OCI-M2 (cell line): Measurements from ENCODE around the gene GRIK3.

Experiments used
- DNase-seq: peaks from one replicate; lab custom pipeline; 2025; ENCODE audit not compliant: unreplicated experiment; lab: John Stamatoyannopoulos, UW

The GRIK3 gene

DNA sequence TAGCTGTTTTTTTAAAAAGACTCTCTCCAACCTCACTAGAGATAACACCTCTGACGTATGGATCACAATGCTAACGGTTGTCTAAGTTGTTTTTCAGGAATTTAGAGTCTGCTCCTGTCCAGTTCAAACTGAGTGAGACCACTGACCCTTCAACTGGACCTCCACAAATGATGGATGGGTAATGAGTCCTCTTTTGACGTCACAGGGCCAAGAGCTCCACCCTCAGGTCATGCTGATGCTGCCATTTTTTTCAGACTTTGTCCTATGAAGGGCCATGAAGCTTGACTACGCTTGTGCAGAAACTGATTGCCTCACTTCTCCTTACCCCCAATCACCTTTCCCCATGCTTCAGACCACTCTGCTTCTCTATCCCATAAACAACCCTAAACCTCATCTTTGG lies 16.6 kb downstream of the GRIK3 start:
- no peak for DNase-seq

GRCh38 chr1:37016121-37016520 lies 18.2 kb downstream of the GRIK3 start:
- no peak for DNase-seq

GRCh38 chr1:37015713-37016112 lies 18.6 kb downstream of the GRIK3 start:
- DNase-seq, result no peak

- no peak for DNase-seq
Observed at GRCh38 chr1:37012226-37012625, 22.1 kb downstream of the GRIK3 start.

GRCh38 chr1:37010011-37010410 lies 24.3 kb downstream of the GRIK3 start:
- no peak for DNase-seq

- no peak for DNase-seq
Observed at GRCh38 chr1:37009521-37009920, 24.8 kb downstream of the GRIK3 start.

DNA sequence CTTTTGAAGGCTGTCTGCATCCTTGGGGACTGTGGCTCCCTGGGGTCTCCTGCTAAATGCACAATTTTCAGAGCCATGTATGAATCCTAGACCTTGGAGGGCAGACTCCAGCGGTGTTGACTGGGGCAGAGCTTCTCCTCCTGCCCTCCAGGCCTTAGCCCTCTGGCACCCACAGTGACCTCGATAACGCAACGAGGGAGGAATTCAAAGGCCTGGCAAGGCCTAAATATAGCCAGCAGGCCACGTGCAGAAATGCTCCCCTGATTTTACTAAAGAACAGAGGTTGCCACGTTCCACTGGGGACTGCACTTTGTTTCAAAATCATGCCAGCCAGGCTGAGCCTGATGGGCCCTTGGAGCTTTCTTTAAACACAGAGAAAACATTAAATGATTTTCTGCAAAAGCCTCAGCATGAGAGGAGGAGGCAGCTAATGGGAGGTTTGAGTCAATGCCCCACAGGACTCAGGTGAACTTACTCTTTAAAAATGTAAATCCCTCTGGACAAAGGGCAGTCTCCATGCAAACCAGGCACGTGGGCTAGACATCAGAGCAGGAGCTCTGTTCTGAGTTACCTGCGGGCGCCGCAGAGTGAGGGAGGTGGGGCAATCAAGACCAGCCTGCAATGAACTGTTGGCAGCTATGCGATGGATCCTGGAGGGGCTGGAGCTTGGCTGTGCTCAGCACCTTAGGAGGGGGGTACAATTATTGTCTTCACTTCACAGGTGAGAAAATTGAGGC lies 28.0 kb downstream of the GRIK3 start:
- no peak for DNase-seq

DNA sequence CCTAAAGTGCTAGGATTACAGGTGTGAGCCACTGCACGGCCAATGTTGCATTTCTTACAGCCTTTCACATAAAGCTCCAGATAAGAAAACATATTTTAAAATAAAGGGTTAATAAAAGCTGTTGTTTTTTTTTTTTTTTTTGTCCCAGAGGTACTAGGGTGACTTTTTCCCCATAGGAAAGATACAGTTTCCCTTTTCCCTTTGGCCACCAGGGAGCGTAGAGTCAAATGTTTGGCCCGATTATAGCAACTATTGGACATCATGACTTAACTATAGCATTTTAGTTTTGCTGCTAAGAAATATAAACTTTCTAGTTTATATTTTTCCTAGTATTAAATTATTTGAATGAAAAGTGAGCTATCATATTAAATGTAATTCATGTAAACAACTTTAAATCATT lies 31.4 kb downstream of the GRIK3 start:
- DNase-seq, result no peak

DNA sequence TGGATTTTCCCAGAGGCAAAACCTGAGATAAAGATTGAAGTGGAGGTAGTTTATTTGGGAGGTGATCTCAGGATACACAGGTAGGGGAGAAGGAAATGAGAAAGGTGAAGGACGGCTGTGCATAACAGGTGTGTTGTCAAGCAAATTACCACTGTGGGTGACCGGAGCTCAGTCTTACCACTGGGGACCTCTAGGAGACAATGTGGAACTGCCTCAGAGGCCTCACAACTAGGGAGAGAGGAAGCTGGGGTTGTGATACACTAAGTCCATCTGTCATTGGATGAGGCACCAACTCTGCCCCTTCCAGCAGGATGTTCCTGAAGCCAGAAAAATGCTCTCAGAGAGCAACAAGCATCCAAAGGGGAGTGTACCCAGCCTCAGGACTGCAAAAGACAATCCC lies 32.6 kb downstream of the GRIK3 start:
- no peak for DNase-seq

DNA sequence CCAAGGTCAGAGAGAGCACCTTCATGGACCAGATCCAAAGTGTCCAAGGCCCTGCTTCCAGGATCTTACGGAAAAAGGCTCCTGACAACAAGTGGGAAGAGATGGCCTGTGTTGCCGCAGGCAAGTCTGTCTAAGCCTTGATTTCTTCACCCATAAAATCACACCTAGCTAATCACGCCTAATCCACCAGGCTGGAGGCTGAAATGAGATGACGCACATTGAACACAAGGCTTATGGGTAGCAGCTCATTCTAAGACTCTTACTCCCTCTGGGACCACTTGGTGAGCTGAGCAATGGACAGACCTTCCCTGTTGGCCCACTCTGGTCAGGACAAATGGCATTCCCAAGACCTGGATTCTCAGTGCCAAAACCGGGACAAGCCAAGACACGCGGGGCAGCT lies 38.2 kb downstream of the GRIK3 start:
- DNase-seq, result no peak

GRCh38 chr1:36994868-36995267 lies 39.4 kb downstream of the GRIK3 start:
- no peak for DNase-seq

DNA sequence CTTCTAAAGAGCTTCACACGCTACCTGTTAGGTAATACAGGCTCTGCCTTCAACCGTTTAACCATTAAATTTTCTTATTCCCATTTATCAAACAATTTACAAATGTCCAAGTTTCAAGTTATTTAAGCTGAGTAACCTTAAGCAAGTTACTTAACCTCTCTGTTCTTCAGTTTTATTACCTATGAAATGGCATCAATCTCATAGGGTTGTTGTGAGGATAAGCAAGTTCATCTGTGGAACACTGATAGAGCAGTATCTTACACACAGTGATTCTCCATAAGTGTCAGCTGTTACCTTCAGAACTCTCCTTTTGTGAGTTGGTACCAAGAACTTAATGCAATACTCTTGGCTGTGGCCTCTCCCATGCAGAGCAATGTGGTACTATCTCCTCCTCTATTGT lies 40.0 kb downstream of the GRIK3 start:
- no peak for DNase-seq

DNA sequence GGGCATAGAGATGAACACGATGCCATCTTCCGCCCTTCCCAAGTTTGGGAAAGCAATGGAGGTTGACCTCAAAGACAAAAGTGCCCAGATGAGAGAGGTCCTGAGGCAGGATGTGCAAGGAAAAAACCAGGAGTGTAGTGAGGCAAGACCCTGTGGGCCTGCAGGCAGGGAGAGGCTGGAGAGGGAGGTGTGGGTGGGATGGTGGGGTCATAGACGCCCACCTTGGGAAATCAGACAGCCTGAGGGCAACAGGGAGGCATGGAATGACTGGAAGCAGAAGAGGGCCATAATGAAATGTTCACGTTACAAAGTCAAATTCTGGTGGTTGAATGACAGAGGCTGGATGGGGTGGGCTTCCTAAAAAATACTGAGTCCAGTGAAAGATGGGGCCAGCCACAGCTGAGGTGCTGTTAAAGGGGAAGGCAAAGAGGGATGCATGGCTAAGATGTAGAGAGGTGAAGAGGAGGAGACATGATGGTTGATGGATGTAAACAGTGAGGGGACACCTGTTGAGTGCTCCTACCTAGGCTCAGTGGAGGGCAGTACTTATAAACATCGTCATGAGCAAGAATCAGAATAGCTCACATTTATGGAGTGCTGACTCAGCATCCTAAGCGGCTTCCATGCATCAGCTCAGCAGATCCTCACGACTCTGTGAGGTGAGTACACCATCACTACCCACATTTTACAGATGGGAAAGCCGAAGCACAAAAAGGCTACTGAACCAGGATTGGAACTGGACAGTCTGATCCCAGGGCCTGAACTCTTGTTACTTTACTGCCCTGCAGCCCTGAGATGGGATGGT lies 42.0 kb downstream of the GRIK3 start:
- no peak for DNase-seq

- DNase-seq, result no peak
Observed at GRCh38 chr1:36991551-36991950, 42.8 kb downstream of the GRIK3 start.

DNA sequence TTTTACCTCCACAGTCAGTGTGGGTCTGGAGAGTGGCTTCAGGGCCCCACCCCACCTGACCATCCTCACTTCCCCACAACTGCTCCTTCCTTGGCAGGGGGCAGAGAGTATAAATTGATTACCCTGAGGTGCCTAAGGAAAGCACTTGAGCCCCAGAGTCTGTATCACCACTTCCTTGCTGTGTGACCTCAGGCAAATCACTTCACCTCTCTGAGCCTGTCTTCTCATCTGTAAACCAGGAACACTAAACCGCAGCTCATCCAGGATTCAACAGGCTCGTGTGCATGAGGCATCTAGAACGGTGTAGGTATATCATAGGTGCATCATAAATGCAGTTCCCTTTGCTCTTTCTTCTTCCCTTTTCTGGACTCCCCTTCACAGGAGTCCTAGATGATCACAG lies 43.4 kb downstream of the GRIK3 start:
- DNase-seq, result no peak

- no peak for DNase-seq
Observed at GRCh38 chr1:36989241-36989640, 45.1 kb downstream of the GRIK3 start.

DNA sequence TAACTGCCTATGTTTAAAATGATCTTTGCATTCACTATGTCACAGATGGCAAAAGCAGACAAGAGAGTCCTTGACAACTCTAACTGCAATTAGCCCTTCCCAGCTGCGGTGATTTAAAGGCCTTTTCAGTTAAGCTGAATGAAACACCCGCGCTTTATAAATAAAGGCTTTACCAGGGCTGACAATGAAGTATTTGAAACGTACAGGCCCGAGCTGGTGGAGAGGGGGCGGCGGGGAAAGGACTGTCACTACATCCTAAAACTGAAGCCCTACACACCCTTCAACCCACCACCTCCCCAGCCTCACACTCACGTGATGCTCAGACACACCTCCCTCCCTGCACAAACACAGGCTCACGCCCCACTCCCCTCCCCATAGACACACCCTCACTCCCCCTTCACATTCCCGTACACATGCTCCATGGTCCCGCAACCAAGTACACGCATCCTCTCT lies 45.5 kb downstream of the GRIK3 start:
- no peak for DNase-seq

DNA sequence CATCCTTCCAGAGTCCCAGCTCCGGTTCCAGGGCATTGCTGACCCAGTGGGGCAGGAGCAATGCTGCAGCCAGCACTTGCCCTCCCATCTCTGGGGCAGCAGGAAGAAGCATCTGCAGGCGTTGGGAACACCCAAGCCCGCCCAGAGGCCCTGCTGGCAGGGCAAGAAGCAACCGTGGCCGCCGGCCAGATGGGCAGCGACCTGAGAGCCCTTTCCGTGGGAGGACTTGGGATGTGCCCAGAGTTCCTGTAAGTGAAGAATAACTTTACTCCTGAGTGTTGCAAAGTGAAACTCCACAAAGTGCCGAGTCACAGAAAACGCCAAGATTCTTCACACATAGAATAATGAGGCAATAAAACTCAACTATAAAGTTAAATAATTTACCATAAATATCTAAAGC lies 46.0 kb downstream of the GRIK3 start:
- no peak for DNase-seq

DNA sequence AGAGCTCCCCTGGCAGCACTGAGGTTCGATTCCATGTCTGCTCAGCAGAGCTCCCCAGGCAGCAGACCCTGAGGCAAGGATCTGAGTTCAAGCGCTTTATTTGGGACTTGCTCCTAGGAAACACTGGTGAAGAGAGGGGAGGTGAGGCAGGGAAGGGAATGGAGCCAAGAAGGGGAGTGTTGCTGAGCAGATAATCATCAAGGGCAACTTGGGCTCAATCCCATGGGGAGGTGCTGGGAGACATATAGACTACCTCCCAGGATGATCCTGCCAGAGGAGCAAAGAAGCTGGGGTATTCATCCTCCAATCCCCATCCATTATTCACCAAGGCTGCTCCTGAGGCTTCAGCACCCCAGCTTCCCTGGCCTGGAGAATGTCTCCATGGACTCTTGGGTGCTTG lies 47.0 kb downstream of the GRIK3 start:
- DNase-seq, result no peak

DNA sequence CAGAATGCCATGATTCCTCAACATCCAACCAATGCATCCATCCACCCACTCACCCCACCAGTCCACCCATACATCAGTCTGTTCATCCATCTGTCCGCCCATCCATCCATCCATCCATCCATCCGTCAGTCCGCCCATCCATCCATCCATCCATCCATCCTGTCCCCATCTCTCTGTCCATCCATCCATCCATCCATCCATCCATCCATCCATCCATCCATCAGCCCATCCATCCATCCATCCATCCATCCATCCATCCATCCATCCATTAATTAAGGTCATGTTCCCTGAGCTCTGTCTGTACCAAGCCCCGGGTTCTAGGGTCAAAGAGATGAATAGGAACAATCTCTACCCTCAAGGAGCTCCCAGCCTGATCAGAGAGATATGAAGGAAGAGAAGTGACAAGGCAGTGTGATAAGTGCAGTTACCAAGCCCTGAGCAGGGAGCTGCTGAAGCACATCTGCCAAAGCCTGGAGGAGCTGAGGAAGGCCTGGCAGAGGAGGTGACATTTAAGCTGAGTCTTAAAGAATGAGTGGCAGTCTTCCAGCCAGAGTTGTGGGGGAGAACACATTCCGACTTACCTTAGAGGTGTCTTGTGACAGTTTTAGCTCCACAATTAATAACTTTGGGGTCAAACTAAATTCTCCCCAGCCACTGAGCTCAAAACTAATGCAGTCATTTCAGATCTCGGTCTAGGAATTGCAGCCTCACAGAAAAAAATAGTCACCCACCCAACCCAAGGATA lies 47.9 kb downstream of the GRIK3 start:
- no peak for DNase-seq

- DNase-seq, result no peak
Observed at GRCh38 chr1:36984675-36985074, 49.6 kb downstream of the GRIK3 start.

- no peak for DNase-seq
Observed at GRCh38 chr1:36984026-36984425, 50.3 kb downstream of the GRIK3 start.
